Muscle of back (tissue), 11 donors: ENCODE data around the gene LSS. TPM values are rescaled to one million over a fixed set of nuclear protein-coding genes. Genes with fewer than 3 reads are reported as not detected.
"Not testable (repeated sequence)": the region's sequence is repeated elsewhere in the genome, so short reads cannot be mapped to it uniquely, and the experiment has no call there.

Source experiments
- DNase-seq, 3 donors: peaks; one replicate each; pipeline versions ENCODE4 v3.0.0 to v3.0.0-alpha.2; 2013
- polyA plus RNA-seq, 10 donors: library from polyadenylated mRNA; unstranded; fragments of 120-200 nt; gene quantifications; one replicate each; pipeline ENCODE4 v1.2.1, GENCODE V29; 2013; ENCODE audit not compliant: insufficient read length in 10 of 10

The LSS gene
- polyA plus RNA-seq, 10 donors: 22.0 to 47.1 (median 35.1) TPM

GRCh38 chr21:46155514-46156377 is 72.8 kb downstream of the LSS start, which contains the start of gene FTCD:
FTCD (minus strand) TSS chr21:46155579; CDS start chr21:46155523, 56 bp downstream.
- no peak for DNase-seq

DNA sequence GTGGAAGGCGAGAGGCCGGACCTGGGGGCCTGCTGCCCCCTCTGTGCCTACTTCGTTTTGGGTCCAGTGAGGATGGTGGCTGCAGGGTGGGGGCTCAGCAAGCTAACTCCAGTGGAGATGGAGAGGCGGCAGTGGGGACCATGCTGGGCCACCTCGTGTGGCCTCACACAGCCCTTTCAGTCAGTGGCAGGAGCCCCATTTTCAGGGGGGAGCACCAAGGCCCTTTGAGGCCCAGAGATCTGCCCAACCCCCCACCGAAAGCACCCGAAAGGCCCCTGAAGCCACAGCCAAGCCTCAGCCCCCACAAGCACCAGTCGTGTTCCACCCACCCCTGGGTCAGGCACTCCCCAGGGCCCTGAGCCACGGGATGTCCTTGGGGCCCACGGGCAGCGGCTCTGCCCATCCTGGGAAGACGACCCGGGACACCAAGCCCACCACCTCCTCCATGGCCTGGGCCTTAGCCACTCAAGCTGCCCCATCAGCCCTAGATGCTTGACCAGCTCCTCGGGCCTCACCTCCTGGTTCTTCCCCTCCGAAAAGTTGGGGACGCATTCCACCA is 73.5 kb downstream of the LSS start:
- no peak for DNase-seq

DNA sequence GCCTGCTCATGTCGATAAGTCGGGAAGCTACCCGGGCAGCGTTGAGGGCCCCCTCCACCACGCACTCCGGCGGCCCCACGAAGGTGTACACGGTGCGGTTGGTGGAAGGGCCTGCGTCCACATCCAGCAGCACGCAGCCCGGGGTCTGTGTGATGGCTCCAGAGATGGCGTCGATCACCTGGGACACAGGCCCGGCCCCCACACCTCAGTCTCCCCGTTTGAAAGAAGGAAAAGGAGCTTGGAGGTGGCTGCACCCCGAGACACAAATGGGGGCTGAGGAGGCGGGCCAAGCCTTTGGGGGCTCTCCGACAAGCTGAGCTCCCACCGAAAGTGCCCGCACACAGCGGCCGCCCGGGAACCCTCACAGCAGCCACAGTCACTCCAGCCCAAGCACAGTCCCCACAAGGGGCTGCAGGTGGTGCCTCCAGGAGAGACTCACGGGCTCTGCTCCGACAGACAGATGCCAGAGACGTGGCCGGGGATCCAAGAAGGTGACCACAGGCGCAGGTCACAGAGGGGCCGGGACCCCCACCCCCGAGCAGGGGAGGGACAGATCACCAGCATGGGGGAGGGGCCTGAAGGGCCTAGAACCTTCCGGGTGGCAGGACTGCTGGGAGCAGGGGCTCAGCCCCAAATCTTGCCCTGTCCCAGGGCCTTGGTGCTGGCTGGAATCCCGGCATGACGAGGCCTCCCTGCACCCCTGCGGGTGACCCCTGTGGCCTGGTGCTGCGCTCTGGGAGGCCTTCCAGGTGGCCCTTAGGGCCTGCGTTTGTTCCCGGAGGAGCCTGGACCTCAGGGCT is 74.2 kb downstream of the LSS start:
- DNase-seq: no peak

DNA sequence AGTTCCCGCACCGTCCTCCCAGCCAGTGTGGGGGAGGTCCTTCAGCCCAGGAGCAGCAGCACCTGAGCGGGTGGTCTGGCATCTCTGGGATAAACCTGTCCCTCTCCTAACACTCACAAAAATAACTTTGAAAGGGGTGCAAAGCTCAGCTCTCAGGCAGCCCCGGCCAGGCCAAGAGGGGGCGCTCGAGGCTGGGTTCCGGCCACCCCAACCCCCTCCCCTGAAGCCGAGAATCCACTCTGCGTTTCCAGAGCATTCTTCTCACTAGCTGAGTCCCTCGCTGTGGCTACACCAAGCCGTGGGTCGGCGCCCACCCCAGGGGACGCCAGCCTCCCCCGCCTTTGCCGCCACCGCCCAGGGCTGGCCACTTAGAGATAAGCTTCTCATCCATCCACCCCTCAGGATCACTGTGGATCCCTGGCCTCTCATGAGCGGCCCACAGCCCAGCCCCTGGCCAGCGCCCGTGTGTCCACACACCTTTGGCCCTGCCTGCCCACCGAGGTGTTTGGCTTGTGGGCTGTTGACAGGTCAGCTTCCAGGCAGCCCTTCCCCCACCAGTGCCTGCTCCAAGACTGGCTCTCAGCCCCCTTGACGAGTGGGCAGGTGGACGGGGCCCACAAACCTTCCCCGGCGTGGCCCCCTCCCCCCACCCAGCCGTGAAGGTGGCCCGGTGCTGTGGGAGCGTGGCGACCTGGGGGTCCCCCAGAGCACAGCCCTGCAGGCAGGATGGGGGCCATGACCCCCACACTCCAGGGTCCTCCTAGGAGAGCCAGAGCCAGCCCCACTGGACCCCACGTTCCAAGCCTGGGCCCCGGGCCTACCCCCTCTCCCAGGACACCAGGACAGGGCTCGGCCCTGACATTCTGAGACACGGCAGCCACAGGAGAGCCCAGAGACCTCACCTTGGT is 75.1 kb downstream of the LSS start:
- peak in 1 of 3 donors; percentile 82 for DNase-seq

GRCh38 chr21:46152927-46153246 is 75.7 kb downstream of the LSS start:
- no peak for DNase-seq

DNA sequence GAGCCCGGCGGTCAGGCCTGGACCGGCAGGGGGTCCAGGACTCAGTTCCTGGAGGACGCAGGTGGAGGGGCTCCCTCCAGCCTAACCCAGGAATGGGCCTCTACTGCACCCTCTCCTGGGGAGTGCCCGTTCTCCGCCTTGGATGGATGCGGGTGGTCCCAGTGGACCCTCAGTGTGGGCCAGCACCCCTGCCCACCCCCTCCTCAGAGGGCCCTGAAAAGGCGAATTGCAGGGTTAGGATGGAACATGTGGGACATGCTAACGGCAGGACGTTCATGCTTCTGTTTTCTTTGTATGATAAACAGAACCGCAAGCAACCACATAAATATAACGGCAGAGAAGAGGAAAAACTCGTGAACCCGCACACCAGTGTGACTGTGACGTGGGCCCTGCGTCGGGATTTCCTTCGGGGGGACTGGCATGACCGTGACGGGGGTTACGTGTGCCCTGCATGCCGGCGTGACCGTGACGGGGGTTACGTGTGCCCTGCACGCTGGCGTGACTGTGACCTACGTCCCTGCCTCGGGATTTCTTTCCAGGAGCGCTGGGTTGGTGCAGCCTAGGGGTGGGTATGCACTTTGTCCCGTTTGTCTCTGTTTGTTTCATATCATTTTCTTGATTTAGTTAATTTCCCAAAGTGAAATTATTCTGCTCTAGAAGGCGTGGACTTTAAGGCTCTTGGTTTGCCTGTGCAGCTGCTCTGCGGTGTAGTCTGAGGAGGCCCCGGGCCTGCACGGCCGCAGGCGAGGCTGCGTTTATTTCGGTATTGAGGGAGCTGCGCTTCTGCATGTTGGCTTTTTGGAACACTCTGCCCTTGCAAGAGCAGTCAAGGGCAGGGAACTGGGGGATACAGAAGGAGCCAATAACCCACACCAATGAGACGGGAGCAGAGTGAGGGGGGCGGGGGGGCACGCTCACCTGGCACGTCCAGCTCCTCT is 76.3 kb downstream of the LSS start:
- no peak for DNase-seq

- no peak for DNase-seq
These were observed 77.1 kb downstream of the LSS start for GRCh38 chr21:46151261-46151988.

- no peak for DNase-seq
These were observed 78.0 kb downstream of the LSS start for GRCh38 chr21:46150491-46151121.

GRCh38 chr21:46150073-46150472 is 78.5 kb downstream of the LSS start:
- no peak for DNase-seq

GRCh38 chr21:46149205-46149901 is 79.2 kb downstream of the LSS start:
- no peak for DNase-seq

GRCh38 chr21:46148106-46148505 is 80.5 kb downstream of the LSS start:
- DNase-seq: no peak

DNA sequence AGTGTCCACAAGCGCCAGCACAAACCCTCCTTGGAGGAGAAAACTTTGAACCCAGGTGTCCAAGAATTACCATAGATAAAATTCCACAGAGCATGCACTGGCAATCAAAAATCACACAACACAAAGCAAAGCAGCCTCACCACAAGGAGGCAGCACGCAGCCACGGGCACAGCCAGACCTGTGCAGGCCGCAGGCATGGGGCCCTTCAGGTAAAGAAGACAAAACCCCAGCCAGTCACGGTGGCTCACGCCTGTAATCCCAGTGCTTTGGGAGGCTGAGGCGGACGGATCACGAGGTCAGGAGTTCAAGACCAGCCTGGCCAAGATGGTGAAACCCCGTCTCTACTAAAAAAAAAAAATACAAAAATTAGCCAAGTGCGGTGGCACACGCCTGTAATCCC is 81.1 kb downstream of the LSS start:
- not testable (repeated sequence) for DNase-seq

- DNase-seq: no peak
These were observed 81.7 kb downstream of the LSS start for GRCh38 chr21:46146856-46147255.

GRCh38 chr21:46145840-46146691 is 82.5 kb downstream of the LSS start:
- no peak for DNase-seq

DNA sequence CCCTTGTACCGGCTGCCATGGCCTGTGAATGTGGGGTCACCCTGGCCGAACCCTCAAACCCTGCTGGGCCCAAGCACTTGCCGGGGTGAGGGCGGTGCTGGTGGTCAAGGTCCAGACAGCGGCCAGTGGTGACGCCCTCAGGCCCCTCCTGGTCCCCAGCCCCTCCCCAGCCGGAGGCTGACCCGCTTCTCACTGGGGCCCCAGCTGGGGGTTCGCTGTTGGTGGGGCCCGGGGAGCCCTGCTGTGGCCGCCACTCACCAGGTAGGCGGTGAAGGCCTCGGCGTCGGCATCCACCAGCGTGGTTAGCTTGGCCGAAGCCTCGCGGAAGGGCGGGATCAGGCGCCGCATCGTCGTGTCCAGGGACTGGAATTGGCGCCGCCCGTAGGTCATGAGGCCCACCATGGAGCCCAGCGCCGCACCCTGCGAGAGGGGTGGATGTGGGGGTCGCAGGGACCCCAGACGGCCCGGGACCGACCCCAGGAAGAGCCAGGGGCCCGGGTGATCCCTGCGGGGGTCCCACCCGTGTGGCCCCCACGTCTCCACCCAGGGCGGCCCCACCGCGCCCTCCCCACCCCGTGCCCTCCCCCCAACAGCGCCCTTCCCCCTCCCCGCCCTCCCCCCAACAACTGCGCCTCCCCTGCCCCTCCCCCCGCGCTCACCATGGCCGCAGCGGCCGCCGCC is 83.3 kb downstream of the LSS start:
- DNase-seq: no peak

GRCh38 chr21:46144464-46145070 is 84.0 kb downstream of the LSS start:
- no peak for DNase-seq
